Endometrial microvascular endothelial cells (primary cell): Measurements from ENCODE around the gene OVOL3. TPM values are rescaled to one million over a fixed set of nuclear protein-coding genes. Genes with fewer than 3 reads are reported as not detected.
"Not testable (repeated sequence)": the region's sequence is repeated elsewhere in the genome, so short reads cannot be mapped to it uniquely, and the experiment has no call there.

Source experiments
- in situ Hi-C: cut with HindIII; loops from 2 replicates; pipeline ENCODE4 v1.10.0; 2017; ENCODE audit warnings: low sequenced_read_pairs, low pct_unique_long_range_greater_than_20kb; ENCODE audit errors: inconsistent ontology term
- total RNA-seq: library from RNA; depleted of rRNA; stranded (reverse); fragments of >200 nt; gene quantifications from one replicate; pipeline ENCODE4 v1.2.3, GENCODE V29; 2015; ENCODE audit errors: inconsistent ontology term

Gene OVOL3
- not detected for total RNA-seq

DNA sequence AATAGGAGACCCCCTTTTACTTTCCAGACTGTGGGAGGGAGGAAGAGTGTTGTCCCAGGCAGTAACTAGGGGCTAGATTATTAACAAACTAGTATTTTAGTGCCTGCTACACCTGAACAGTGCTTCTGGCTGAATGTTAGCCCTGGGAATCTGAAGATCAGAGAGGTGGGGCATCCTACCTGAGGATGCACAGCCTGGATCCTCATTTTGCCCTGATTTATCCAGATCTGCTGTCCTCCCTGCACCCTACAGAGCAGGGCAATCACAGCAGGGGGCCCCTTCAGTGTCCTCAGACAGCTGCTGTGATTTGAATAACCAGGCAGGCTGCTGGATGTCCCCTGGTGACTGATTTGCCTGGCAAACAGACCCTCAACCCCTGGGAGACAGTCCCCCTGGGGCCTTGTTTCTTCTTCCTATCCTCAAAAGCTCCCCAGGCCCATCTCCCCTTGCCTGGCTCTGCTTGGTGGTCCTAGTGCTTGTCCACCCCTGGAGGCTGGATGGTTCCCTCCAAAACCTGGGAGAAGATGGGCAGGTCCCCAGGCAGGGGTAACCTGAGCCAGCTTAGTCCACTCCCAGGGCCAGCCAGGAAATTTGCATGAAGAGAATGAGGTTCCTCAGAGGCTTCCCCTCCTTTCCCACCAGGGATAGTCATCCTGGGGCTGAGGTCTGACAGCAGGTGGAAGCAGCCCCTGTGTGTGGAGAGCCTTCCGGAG, at the start of gene OVOL3:
Gene OVOL3 (plus strand): TSS at position 657 of the 713 bp plus-strand sequence. CDS start 60 bp downstream, outside the sequence.
- in situ Hi-C loops, result no loop called here

DNA sequence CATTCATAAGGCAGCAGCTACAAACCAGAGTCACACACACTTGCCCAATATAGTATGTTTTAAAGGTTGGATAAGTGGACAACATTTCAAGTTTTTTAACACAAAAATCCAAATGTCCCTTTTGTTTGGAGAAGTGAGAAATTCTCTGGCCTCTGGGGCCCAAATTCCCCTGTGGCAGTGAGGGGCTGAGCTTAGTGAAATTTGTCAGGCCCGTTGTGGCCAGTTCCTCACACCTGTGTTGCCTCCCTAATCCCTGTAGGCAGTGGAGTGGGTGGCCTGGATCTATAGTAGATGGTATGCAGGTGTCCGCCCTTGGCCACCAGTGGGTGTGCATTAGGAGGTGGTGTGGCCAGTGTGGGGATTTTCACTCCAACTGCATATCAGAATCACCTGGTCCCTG, 49.6 kb upstream of the OVOL3 start:
- in situ Hi-C loops, result no loop called here

- in situ Hi-C loops, result no loop called here
Measured at GRCh38 chr19:36064826-36065225, 46.1 kb upstream of the OVOL3 start.

DNA sequence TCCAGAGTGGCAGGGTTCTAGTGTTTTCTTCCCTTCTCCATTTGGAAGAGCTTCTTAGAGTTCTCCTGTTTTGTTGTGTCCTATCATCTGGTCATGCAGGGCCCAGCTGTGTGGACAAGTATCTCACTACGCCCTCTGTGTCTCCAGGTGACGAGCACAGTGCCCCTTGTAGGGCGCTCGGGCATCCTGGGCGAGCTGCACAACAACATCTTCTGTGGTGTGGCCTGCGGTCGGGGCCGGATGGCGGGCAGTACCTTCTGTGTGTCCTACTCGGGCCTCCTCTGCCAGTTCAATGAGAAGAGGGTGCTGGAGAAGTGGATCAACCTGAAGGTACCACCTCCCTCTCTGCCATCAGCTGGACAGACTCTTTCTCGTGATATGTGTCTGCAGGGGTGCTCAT, 43.3 kb upstream of the OVOL3 start:
- in situ Hi-C loops, result no loop called here

DNA sequence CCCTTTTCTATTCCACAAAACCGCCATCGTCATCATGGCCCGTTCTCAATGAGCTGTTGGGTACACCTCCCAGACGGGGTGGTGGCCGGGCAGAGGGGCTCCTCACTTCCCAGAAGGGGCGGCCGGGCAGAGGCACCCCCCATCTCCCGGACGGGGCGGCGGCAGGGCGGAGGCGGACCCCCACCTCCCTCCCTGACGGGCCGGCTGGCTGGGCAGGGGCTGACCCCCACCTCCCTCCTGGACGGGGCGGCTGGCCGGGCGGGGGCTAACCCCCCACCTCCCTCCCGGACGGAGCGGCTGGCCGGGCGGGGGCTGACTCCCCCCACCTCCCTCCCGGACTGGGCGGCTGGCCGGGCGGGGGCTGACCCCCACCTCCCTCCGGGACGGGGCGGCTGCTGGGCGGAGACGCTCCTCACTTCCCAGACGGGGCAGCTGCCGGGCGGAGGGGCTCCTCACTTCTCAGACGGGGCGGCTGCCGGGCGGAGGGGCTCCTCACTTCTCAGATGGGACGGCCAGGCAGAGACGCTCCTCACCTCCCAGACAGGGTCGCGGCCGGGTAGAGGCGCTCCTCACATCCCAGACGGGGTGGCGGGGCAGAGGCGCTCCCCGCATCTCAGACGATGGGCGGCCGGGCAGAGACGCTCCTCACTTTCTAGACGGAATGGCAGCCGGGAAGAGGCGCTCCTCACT, 42.0 kb upstream of the OVOL3 start:
- in situ Hi-C loops, result not testable (repeated sequence)

DNA sequence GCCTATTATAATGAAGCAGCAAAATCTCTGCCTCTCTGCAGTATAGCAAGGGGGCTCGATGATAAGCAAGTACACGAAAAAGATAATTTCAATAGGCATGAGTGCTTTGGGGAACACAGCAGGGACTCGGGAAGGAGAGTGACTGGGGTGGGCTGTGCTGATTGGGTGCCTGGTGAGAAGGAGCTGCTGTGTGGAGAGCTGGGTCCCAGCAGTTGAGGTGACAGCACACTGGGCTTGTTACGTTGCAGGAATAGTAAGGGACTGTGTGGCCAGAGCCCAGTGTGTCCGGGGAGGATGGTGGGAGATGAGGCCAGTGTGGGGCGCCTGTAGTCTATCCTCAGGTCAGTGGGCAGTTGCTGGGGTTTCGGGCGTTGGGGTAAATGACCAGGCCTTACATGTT, 38.9 kb upstream of the OVOL3 start:
- in situ Hi-C loops, result no loop called here

- in situ Hi-C loops, result no loop called here
Measured at GRCh38 chr19:36073121-36073876, 37.6 kb upstream of the OVOL3 start.

DNA sequence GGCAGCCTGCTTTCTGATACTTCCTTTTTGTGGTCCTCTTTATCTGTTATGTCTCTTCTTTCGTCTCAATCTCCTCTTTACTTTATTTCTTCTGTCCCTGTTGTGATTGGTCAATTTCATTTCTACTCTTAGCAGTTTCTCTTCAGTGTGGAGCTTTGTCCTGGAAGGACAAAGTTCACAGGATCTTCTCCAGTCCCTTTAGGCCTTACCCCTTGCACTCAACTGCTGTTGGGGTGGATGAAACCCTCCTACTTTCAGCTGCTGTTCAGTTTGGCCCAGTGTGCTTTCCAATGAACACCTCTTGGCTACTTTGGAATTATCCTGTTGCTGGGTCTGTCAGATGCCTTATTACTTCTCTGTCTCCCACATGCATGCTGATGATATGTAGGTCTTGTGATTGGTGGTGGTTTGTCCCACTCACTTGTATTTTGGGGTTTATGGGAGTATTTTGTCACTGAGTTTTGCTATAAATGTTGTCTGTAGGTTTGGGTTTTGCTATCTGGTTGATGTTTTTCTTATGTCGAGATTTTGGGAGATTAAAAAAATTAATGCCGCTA, 31.5 kb upstream of the OVOL3 start:
- in situ Hi-C loops, result no loop called here

- in situ Hi-C loops, result no loop called here
Measured at GRCh38 chr19:36081385-36081784, 29.6 kb upstream of the OVOL3 start.

- in situ Hi-C loops, result no loop called here
Measured at GRCh38 chr19:36081894-36082293, 29.0 kb upstream of the OVOL3 start.

DNA sequence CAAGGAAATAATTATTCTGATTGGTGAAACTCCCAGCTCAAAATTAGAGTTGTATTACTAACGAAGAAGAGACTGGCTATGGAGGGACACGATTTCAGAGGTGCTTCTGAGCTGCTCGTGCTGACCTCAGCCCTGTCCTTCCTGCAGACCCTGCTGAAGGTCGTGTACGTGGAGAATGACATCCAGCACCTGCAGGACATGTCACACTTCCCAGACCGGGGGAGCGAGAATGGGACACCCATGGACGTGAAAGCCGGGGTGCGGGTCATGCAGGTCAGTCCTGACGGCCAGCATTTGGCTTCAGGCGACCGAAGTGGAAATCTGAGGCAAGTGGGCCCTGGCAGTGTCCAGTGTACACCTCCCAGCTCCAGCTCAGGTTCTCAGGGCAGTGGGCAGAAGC, 28.0 kb upstream of the OVOL3 start:
- in situ Hi-C loops, result no loop called here

GRCh38 chr19:36084231-36085009, 26.5 kb upstream of the OVOL3 start:
- in situ Hi-C loops, result no loop called here

- in situ Hi-C loops, result no loop called here
Measured at GRCh38 chr19:36086326-36086725, 24.6 kb upstream of the OVOL3 start.

GRCh38 chr19:36089847-36090246, 21.1 kb upstream of the OVOL3 start:
- in situ Hi-C loops, result no loop called here

GRCh38 chr19:36090910-36091695, 19.8 kb upstream of the OVOL3 start:
- in situ Hi-C loops, result no loop called here

GRCh38 chr19:36092566-36092965, 18.4 kb upstream of the OVOL3 start:
- in situ Hi-C loops, result no loop called here

GRCh38 chr19:36093146-36093662, 17.7 kb upstream of the OVOL3 start:
- in situ Hi-C loops, result no loop called here

- in situ Hi-C loops, result no loop called here
Measured at GRCh38 chr19:36093687-36094086, 17.3 kb upstream of the OVOL3 start.
